Measurements from ENCODE around the gene RAB43. TPM values are rescaled to one million over a fixed set of nuclear protein-coding genes. Genes with fewer than 3 reads are reported as not detected.
A peak's percentile ranks its signal among the peaks of the same experiment; 100 is the strongest.

Gene RAB43
- total RNA-seq, 2 experiments from 2014 or later, result 47.5 to 48.1 TPM

DNA sequence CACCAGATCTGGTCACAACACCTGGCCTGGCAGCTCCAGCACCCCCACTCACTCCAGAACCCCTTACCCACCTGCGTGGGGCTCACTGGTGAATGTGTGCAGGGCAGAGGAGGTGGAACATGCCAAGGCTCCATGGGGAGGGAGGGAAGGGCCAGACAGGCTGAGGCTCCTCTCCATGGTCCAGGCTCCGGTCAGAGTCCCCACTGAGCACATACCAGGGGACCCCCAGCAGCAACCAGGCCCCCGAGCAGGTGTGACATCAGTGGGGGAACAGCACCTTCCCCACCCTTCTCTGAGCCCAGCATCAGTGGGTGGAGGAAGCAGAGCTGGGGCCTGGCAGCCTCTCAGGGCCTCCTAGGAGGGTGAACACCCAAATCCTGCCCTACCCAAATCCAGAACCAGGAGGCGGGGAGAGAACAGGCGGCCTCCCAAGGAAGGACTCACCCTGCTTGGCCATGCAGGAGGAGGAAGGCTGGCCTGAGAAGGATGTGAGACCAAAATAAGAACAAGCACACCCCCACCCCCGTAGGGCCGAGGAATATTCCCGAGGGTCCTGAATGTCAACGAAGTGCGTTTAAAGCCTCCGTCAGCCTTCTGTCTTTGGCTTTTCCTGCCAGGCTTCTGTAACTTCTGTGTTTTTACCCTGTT, 62.2 kb downstream of the RAB43 start:
- Histone ChIP-seq H3K4me3 (ENCODE audit: low read length) (no peak overlapping the region), H3K36me3 (ENCODE audit: insufficient read depth, low read length) (no peaks in the 10 kb centered on the region), H3K27me3 (ENCODE audit: control insufficient read depth in 1 of 2, insufficient read depth in 2 of 2, low read length in 2 of 2) (no peaks in the 10 kb centered on the region), H3K4me1 (ENCODE audit: insufficient read depth, low read length) (peaks cover 6% of the 10 kb centered on the region), H3K27ac (ENCODE audit: low read depth in 1 of 2, low read length in 2 of 2) (no peak overlapping the region), H3K9me3 (ENCODE audit: control insufficient read depth in 1 of 2, insufficient read depth in 1 of 2, low read length in 2 of 2) (no peaks in the 10 kb centered on the region)
- no peaks in the 10 kb centered on the region for H3K36me3 Mint-ChIP-seq (ENCODE audit: low read depth)
- H3K9me3 Mint-ChIP-seq, result no peaks in the 10 kb centered on the region
- DNase-seq (no peak), ATAC-seq (ENCODE audit: poor library complexity) (no peak)
- intact Hi-C loops (cut with DNase I, micrococcal nuclease), result no loop called here
- no peaks in the 10 kb centered on the region for H3K27me3 Mint-ChIP-seq
- ChIA-PET CTCF (no interaction called here), POLR2A (no interaction called here)
- peaks cover 6% of the 10 kb centered on the region for H3K4me1 Mint-ChIP-seq (ENCODE audit: low read depth)
- H3K4me3 Mint-ChIP-seq, result no peak overlapping the region
- TF ChIP-seq, protein P1, sequence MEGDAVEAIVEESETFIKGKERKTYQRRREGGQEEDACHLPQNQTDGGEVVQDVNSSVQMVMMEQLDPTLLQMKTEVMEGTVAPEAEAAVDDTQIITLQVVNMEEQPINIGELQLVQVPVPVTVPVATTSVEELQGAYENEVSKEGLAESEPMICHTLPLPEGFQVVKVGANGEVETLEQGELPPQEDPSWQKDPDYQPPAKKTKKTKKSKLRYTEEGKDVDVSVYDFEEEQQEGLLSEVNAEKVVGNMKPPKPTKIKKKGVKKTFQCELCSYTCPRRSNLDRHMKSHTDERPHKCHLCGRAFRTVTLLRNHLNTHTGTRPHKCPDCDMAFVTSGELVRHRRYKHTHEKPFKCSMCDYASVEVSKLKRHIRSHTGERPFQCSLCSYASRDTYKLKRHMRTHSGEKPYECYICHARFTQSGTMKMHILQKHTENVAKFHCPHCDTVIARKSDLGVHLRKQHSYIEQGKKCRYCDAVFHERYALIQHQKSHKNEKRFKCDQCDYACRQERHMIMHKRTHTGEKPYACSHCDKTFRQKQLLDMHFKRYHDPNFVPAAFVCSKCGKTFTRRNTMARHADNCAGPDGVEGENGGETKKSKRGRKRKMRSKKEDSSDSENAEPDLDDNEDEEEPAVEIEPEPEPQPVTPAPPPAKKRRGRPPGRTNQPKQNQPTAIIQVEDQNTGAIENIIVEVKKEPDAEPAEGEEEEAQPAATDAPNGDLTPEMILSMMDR (IDR thresholded peaks at IDR 0.05), result no peak
- H3K27ac Mint-ChIP-seq, result no peak overlapping the region

DNA sequence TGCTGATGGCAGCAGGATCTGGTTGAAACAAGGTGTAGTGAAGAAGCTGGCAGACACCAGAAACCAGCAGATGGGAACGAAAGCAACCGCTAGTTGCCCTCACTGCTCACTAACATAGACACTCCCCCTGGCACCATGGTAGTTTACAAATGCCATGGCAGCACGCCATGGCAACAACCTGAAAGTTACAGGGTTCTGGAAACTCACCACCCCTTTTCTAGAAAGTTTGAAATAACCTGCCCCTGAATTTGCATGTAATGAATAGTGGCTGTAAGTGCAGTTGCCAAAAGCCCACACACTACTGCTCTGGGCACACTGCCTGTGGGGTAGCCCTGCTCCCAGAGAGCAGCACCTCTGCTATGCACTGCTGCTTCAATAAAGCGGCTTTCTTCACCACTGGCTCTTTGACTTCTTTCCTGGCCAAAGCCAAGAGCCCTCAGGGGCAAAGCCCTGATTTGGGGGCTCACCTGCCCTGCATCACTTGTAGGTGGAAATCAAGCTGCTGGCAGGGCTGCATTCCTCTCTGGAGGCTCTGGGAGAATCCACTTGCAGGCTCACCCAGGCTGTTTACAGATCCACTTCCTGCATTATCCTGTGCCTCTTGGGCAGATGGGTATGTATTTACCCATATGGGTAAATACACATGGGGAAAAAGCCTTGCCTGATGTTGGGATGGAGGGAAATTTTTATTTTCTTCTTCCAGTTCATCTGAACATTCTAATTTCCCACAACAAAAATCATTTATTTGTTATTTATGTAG, 63.0 kb downstream of the RAB43 start:
- H3K9me3 Mint-ChIP-seq, result no peaks in the 10 kb centered on the region
- ChIA-PET CTCF (no interaction called here), POLR2A (no interaction called here)
- H3K36me3 Mint-ChIP-seq (ENCODE audit: low read depth), result no peaks in the 10 kb centered on the region
- intact Hi-C loops (cut with DNase I, micrococcal nuclease), result no loop called here
- ATAC-seq (ENCODE audit: poor library complexity) (peak; percentile 83), DNase-seq (peak in 5 of 14 experiments; percentile 9 to 48 (median 28))
- no peak overlapping the region for H3K27ac Mint-ChIP-seq
- H3K4me1 Mint-ChIP-seq (ENCODE audit: low read depth), result peaks cover 9% of the 10 kb centered on the region
- H3K4me3 Mint-ChIP-seq, result no peak overlapping the region
- TF ChIP-seq, protein P1 (IDR thresholded peaks at IDR 0.05), result no peak
- H3K27me3 ChIP-seq (ENCODE audit: control insufficient read depth in 1 of 2, insufficient read depth in 2 of 2, low read length in 2 of 2), result no peaks in the 10 kb centered on the region
- H3K4me3 ChIP-seq (ENCODE audit: low read length), result no peak overlapping the region
- no peaks in the 10 kb centered on the region for H3K27me3 Mint-ChIP-seq
- no peaks in the 10 kb centered on the region for H3K36me3 ChIP-seq (ENCODE audit: insufficient read depth, low read length)
- no peaks in the 10 kb centered on the region for H3K9me3 ChIP-seq (ENCODE audit: control insufficient read depth in 1 of 2, insufficient read depth in 1 of 2, low read length in 2 of 2)
- no peak overlapping the region for H3K27ac ChIP-seq (ENCODE audit: low read depth in 1 of 2, low read length in 2 of 2)
- H3K4me1 ChIP-seq (ENCODE audit: insufficient read depth, low read length), result peaks cover 8% of the 10 kb centered on the region

DNA sequence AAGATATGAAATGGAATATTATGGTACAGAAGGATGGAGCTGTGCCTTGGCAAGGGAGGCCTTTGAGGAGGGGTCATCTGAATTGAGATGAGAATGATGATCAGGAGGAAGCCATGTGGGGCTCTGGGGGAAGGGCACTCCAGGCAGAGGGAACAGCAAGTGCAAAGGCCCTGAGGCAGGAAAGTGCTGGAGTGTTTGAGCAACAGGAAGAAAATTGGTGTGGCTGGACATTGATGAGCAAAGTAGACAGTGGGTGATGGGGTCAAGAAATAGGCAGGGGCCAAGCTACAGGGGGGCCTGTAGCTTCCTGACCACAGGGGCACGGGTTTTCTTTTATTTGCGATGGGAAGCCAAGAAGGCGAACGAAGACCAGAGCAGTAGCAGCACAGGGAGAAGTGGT, 64.4 kb downstream of the RAB43 start:
- Mint-ChIP-seq H3K27ac (no peak overlapping the region), H3K36me3 (ENCODE audit: low read depth) (no peaks in the 10 kb centered on the region), H3K27me3 (no peaks in the 10 kb centered on the region), H3K4me1 (ENCODE audit: low read depth) (peaks cover 15% of the 10 kb centered on the region), H3K4me3 (no peak overlapping the region), H3K9me3 (no peaks in the 10 kb centered on the region)
- CTCF ChIA-PET, result no interaction called here
- intact Hi-C loops (cut with DNase I, micrococcal nuclease), result no loop called here
- TF ChIP-seq, protein P1 (IDR thresholded peaks at IDR 0.05), result no peak
- POLR2A ChIA-PET, result no interaction called here
- DNase-seq (no peak), ATAC-seq (ENCODE audit: poor library complexity) (no peak)
- H3K4me3 ChIP-seq (ENCODE audit: low read length), result no peak overlapping the region
- peaks cover 11% of the 10 kb centered on the region for H3K4me1 ChIP-seq (ENCODE audit: insufficient read depth, low read length)
- no peaks in the 10 kb centered on the region for H3K27me3 ChIP-seq (ENCODE audit: control insufficient read depth in 1 of 2, insufficient read depth in 2 of 2, low read length in 2 of 2)
- H3K36me3 ChIP-seq (ENCODE audit: insufficient read depth, low read length), result no peaks in the 10 kb centered on the region
- H3K27ac ChIP-seq (ENCODE audit: low read depth in 1 of 2, low read length in 2 of 2), result no peak overlapping the region
- H3K9me3 ChIP-seq (ENCODE audit: control insufficient read depth in 1 of 2, insufficient read depth in 1 of 2, low read length in 2 of 2), result no peaks in the 10 kb centered on the region

All from CD4-positive, alpha-beta T cell (primary cell).